Smooth muscle cell (in vitro differentiated cells): ENCODE measurements around the gene PGM2. TPM values are rescaled to one million over a fixed set of nuclear protein-coding genes. Genes with fewer than 3 reads are reported as not detected.

ENCODE experiments used
- DNase-seq: peaks from one replicate; lab custom pipeline; 2025; ENCODE audit not compliant: unreplicated experiment; lab: John Stamatoyannopoulos, UW
- H2AFZ ChIP-seq: fragments of 200-600 bp; sonication (generic); 2 replicates; pipeline ENCODE4 v1.6.0; 2016; ENCODE audit warnings: antibody characterized with exemption, low read depth, mild to moderate bottlenecking
- H3F3A ChIP-seq: fragments of 200-600 bp; sonication (generic); 2 replicates; pipeline ENCODE4 v1.6.0; 2017; ENCODE audit warnings: antibody characterized with exemption, low read depth
- H3K27ac ChIP-seq: fragments of 200-600 bp; sonication (generic); 2 replicates; pipeline ENCODE4 v1.5.1; 2016; ENCODE audit warnings: low read depth, mild to moderate bottlenecking
- H3K27me3 ChIP-seq: fragments of 200-600 bp; sonication (generic); 2 replicates; pipeline ENCODE4 v1.6.1; 2016; ENCODE audit warnings: low read depth, mild to moderate bottlenecking
- H3K36me3 ChIP-seq: fragments of 200-600 bp; sonication (generic); 2 replicates; pipeline ENCODE4 v1.5.1; 2016; ENCODE audit warnings: low read depth
- H3K4me1 ChIP-seq: fragments of 200-600 bp; sonication (generic); 2 replicates; pipeline ENCODE4 v1.5.1; 2016; ENCODE audit warnings: low read depth
- H3K4me2 ChIP-seq: fragments of 200-600 bp; sonication (generic); 2 replicates; pipeline ENCODE4 v1.6.0; 2016; ENCODE audit warnings: mild to moderate bottlenecking
- H3K4me3 ChIP-seq: fragments of 200-600 bp; sonication (generic); 2 replicates; pipeline ENCODE4 v1.5.1; 2016; ENCODE audit warnings: mild to moderate bottlenecking
- H3K79me2 ChIP-seq: fragments of 200-600 bp; sonication (generic); 2 replicates; pipeline ENCODE4 v1.6.0; 2016; ENCODE audit warnings: low read depth, mild to moderate bottlenecking
- H3K9ac ChIP-seq: fragments of 200-600 bp; sonication (generic); 2 replicates; pipeline ENCODE4 v1.6.0; 2016; ENCODE audit warnings: low read depth
- H3K9me3 ChIP-seq: fragments of 200-600 bp; sonication (generic); replicated peaks from 2 replicates; pipeline ENCODE4 v1.5.1; 2016; ENCODE audit warnings: low read depth
- H4K20me1 ChIP-seq: fragments of 200-600 bp; sonication (generic); 2 replicates; pipeline ENCODE4 v1.6.0; 2016; ENCODE audit warnings: low read depth
- WGBS: methylation state at CpG from one replicate; pipeline ENCODE4 v1.1.7; 2016; ENCODE audit warnings: low lambda C conversion rate; 5-methylcytosine and 5-hydroxymethylcytosine counted together
- polyA plus RNA-seq: library from polyadenylated mRNA; unstranded; fragments of >200 nt; fragmentation: Nextera tagmentation; extraction: Ambion mirVana; gene quantifications from 2 replicates; pipeline ENCODE4 v1.2.1, GENCODE V29; 2016
- total RNA-seq: library from RNA; depleted of rRNA; stranded (reverse); fragments of >200 nt; gene quantifications from 2 replicates; pipeline ENCODE4 v1.2.3, GENCODE V29; 2014
- TF ChIP-seq, protein P1 (sequence below): fragments of 200-600 bp; sonication (generic); IDR thresholded peaks from 2 replicates; pipeline ENCODE4 v1.5.1; 2017; ENCODE audit warnings: borderline replicate concordance, mild to moderate bottlenecking, antibody characterized with exemption; ENCODE audit not compliant: insufficient read depth, poor library complexity, severe bottlenecking

Gene PGM2
- total and polyA plus RNA-seq, 2 experiments from 2014 or later, result 11.6 to 38.7 TPM

DNA sequence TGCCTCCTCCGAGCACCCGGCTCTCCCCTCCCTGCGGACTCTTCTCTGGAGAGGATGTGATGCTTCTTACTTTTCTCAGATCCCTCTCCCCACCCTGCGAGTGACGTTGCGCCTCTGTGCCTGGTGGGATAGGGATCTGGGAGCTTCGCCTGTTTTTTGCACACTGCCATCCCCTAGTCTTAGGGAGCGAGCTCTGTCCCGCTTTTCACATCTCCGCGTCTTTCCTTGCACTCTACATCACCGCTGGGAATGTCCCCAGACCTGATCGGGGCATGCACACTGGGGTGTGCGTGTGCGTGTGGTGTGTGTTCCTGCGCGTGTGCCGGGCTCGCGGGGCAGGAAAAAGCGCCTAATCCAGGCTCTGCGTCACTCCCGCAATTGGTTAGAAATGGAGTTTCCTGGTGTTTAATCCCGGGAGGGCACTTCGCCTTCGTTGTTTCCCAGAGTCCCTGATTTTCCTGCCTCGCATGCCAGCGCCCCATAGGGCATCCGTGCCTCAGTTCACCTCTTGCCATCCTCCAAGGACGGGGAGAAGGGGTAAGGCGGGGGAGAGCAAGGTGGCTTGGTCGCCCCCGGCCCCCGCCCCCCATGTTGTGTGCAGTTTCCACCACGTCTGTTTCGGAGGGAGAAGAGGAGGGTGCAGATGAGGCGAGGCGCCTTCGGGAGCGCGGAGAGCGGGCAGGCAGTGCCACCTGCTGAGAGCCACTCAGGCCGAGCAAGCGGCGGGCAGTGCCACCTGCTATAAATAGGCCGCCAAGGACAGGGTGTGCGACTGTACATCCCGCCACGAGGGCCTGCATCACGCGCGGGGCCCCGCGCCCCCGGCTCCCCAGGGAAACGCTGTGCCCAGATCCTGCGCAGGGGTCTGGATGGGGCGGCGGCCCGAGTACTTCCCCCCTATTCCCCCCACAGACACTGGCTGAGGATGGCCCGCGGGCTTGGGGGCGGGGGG, 63.6 kb downstream of the PGM2 start:
- no peaks in the 10 kb centered on the region for H3K36me3 ChIP-seq
- 10% methylated on average over 57 of the region's 63 CpGs for WGBS
- H3K9me3 ChIP-seq, result no peaks in the 10 kb centered on the region
- peak overlapping the region; percentile 96 for H3K4me2 ChIP-seq
- no peaks in the 10 kb centered on the region for H3F3A ChIP-seq
- no peak for DNase-seq
- peak overlapping the region; percentile 73 for H3K4me3 ChIP-seq
- no peaks in the 10 kb centered on the region for H4K20me1 ChIP-seq
- H3K27me3 ChIP-seq, result peaks cover 70% of the 10 kb centered on the region
- H3K27ac ChIP-seq, result no peak overlapping the region
- H2AFZ ChIP-seq, result peak overlapping the region; percentile 42
- no peaks in the 10 kb centered on the region for H3K79me2 ChIP-seq
- H3K4me1 ChIP-seq, result peaks cover 14% of the 10 kb centered on the region
- TF ChIP-seq, protein P1, sequence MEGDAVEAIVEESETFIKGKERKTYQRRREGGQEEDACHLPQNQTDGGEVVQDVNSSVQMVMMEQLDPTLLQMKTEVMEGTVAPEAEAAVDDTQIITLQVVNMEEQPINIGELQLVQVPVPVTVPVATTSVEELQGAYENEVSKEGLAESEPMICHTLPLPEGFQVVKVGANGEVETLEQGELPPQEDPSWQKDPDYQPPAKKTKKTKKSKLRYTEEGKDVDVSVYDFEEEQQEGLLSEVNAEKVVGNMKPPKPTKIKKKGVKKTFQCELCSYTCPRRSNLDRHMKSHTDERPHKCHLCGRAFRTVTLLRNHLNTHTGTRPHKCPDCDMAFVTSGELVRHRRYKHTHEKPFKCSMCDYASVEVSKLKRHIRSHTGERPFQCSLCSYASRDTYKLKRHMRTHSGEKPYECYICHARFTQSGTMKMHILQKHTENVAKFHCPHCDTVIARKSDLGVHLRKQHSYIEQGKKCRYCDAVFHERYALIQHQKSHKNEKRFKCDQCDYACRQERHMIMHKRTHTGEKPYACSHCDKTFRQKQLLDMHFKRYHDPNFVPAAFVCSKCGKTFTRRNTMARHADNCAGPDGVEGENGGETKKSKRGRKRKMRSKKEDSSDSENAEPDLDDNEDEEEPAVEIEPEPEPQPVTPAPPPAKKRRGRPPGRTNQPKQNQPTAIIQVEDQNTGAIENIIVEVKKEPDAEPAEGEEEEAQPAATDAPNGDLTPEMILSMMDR, result no peak
- H3K9ac ChIP-seq, result no peak overlapping the region

DNA sequence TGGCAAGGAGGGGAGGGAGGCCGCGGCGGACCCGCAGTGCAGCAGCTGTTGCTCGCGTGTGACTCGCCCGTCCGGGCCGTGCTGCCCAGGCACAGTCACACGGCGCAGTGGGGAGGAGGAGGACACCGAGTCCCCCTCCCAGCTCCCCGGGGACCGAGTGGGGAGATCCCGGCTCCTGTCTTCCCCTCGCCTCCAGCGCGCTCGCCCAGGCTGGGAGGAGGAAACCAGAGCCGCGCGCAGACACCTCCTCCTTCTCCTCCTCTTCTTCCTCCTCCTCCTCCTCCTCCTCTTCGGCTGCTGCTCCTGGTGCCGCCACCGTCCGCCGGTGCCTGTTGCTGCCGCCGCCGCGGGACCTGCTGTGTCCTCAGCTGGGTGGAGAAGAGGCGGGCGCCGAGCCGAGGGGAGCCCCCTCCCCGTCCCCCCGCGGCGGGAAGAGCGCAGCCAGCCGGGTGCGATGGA, 64.3 kb downstream of the PGM2 start, which contains the start of gene TBC1D1:
TSS of gene TBC1D1 (plus strand) at position 284 of the 459 bp plus-strand sequence. CDS start 11,012 bp downstream, outside the sequence.
- Histone ChIP-seq H3K36me3 (no peaks in the 10 kb centered on the region), H3K4me1 (peaks cover 12% of the 10 kb centered on the region), H4K20me1 (no peaks in the 10 kb centered on the region), H3K9ac (no peak within 1 kb of the TSS), H3K79me2 (no peaks in the 10 kb centered on the region), H3F3A (no peaks in the 10 kb centered on the region), H2AFZ (peak within 1 kb of the TSS; percentile 42), H3K4me2 (peak within 1 kb of the TSS; percentile 96), H3K9me3 (no peaks in the 10 kb centered on the region), H3K4me3 (peak within 1 kb of the TSS; percentile 73), H3K27me3 (peaks cover 77% of the 10 kb centered on the region), H3K27ac (no peak within 1 kb of the TSS)
- no peak for DNase-seq
- 2% methylated on average over 14 of the region's 43 CpGs for WGBS
- TF ChIP-seq, protein P1, result no peak

DNA sequence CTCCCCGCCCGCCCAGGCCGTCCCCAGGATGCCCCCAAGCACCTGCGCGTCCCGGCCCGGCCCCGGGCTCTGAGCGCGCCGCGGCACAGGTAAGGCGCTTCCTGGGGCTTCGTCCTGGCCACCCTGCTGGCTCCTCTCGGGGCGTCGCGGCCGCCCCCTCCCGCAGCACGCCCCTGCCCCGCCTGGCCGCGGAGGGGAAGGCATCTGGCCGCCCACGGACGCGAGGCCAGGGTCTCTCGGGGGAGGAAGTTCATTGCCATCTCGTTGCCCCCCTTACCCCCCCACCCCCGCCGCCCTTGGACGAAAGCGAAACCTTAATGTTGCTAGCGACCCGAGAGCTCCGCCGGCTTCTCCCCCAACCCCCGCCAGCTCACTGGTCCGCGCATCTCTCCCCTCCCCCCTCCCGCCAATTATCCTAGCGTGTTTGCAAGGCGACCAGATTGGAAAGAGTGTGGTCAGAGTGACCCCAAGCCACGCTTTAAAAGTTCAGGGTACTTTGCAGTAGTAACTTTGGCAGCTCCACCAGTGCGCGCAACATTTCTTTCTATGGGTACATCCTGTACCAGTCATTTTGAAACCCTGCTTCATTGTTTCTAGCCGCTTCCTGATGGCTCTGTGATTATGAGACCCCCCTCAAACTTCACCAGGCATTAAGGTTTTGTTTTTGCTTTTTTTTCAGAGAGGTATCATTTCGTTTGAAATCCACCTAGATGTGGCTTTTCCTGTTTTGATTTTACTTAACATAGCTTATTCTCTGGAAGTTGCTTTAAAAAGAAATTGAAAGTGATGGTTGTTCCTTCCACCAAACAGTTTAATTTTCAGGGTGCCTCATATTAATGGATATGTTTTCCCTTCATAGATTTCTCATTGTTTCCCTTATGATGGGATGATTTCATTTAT, 65.0 kb downstream of the PGM2 start:
- 7% methylated on average over 14 of the region's 49 CpGs for WGBS
- Histone ChIP-seq H3K36me3 (no peaks in the 10 kb centered on the region), H3K9me3 (no peaks in the 10 kb centered on the region), H3K4me3 (peak overlapping the region; percentile 73), H2AFZ (peak overlapping the region; percentile 42), H3K4me1 (peaks cover 11% of the 10 kb centered on the region), H4K20me1 (no peaks in the 10 kb centered on the region), H3K4me2 (peak overlapping the region; percentile 96), H3K27ac (no peak overlapping the region), H3K79me2 (no peaks in the 10 kb centered on the region), H3K27me3 (peaks cover 84% of the 10 kb centered on the region), H3K9ac (no peak overlapping the region), H3F3A (no peaks in the 10 kb centered on the region)
- no peak for DNase-seq
- TF ChIP-seq, protein P1, result no peak
